GM12891 (cell line): ENCODE data around the gene SLC35B2.

Experiments
- PAX5 ChIP-seq: IDR thresholded peaks from 2 replicates; pipeline ENCODE4 v1.6.1; 2011; ENCODE audit warnings: low read length, moderate library complexity, mild to moderate bottlenecking; ENCODE audit not compliant: insufficient read depth, severe bottlenecking
- POLR2A ChIP-seq: IDR thresholded peaks from 2 replicates; pipeline ENCODE4 v1.6.1; 2011; ENCODE audit warnings: low read depth, low read length, control low read depth
- POLR2AphosphoS5 ChIP-seq: IDR thresholded peaks from 2 replicates; pipeline ENCODE4 v1.6.1; 2011; ENCODE audit warnings: low read depth, low read length, control low read depth
- TAF1 ChIP-seq: IDR thresholded peaks from 2 replicates; pipeline ENCODE4 v1.6.1; 2011; ENCODE audit warnings: low read depth, low read length, control low read depth

- no peak for TF ChIP-seq TAF1
- no peak for TF ChIP-seq POLR2AphosphoS5
- no peak for TF ChIP-seq PAX5
- no peak for TF ChIP-seq POLR2A
Observed at GRCh38 chr6:44278315-44278714, 21.0 kb upstream of the SLC35B2 start.
